Retinal pigment epithelial cell (primary cell): ENCODE results near the gene GID8.

Experiments used
- DNase-seq: peaks from one replicate; pipeline ENCODE4 v3.0.0-alpha.2; 2010; ENCODE audit warnings: low read depth
- H3K4me3 ChIP-seq: 2 replicates; pipeline ENCODE4 v1.5.1; 2011; ENCODE audit warnings: mild to moderate bottlenecking, low read length, control low read depth, moderate library complexity
- CTCF ChIP-seq: conservative IDR thresholded peaks from 2 replicates; pipeline ENCODE4 v1.5.1; 2011; ENCODE audit warnings: low read depth, low read length, control low read depth, inconsistent platforms

The GID8 gene

GRCh38 chr20:62892348-62893304 lies 45.3 kb upstream of the GID8 start:
- no peak for TF ChIP-seq CTCF
- no peak for DNase-seq
- H3K4me3 ChIP-seq, result no peak overlapping the region

- H3K4me3 ChIP-seq, result no peak overlapping the region
- no peak for DNase-seq
- peak; percentile 31 for TF ChIP-seq CTCF
Measured at GRCh38 chr20:62893700-62894099, 44.2 kb upstream of the GID8 start.

GRCh38 chr20:62894261-62894660 lies 43.7 kb upstream of the GID8 start:
- TF ChIP-seq CTCF, result no peak
- no peak for DNase-seq
- H3K4me3 ChIP-seq, result no peak overlapping the region

- DNase-seq, result no peak
- no peak overlapping the region for H3K4me3 ChIP-seq
- TF ChIP-seq CTCF, result no peak
Measured at GRCh38 chr20:62895539-62895938, 42.4 kb upstream of the GID8 start.

GRCh38 chr20:62896526-62896925 lies 41.4 kb upstream of the GID8 start:
- no peak for DNase-seq
- no peak overlapping the region for H3K4me3 ChIP-seq
- TF ChIP-seq CTCF, result no peak

GRCh38 chr20:62897666-62898065 lies 40.3 kb upstream of the GID8 start:
- no peak overlapping the region for H3K4me3 ChIP-seq
- no peak for DNase-seq
- no peak for TF ChIP-seq CTCF
